Renal cortex interstitium (tissue), 15 donors: ENCODE results near the gene PRR35. TPM values are rescaled to one million over a fixed set of nuclear protein-coding genes. Genes with fewer than 3 reads are reported as not detected.

Experiments used
- DNase-seq, 11 donors: peaks; one replicate each; pipeline ENCODE4 v3.0.0-alpha.2; 2013; ENCODE audit warnings: low read depth in 9 of 11, low spot score in 4 of 11; ENCODE audit errors: extremely low read depth in 1 of 11
- long read RNA-seq, 16 experiments: transcript quantifications; one replicate each; lab custom pipeline, GENCODE V29; 2026
- polyA plus RNA-seq, 3 donors: library from polyadenylated mRNA; unstranded; fragments of 120-200 nt; gene quantifications; one replicate each; pipeline ENCODE4 v1.2.1, GENCODE V29; 2013; ENCODE audit not compliant: insufficient read length in 3 of 3

The PRR35 gene
- 10 to 100 TPM in 2 of 3 donors, 1 to 10 TPM in 1; 5.7 to 14.0 (median 14.0) TPM for polyA plus RNA-seq
- long read RNA-seq, donor 1, partial matches to known transcripts, result 0 of 4 reads
- long read RNA-seq, donor 1, other reads (novel, unspliced or antisense), result 0 of 4 reads
- long read RNA-seq, donor 2, partial matches to known transcripts, result 7 of 9 reads
- long read RNA-seq, donor 2, other reads (novel, unspliced or antisense), result 0 of 9 reads
- long read RNA-seq, donor 3, partial matches to known transcripts, result 0 of 8 reads
- long read RNA-seq, donor 3, other reads (novel, unspliced or antisense), result 5 of 8 reads
- long read RNA-seq, donor 4, partial matches to known transcripts, result 0 of 4 reads
- long read RNA-seq, donor 4, other reads (novel, unspliced or antisense), result 0 of 4 reads
- long read RNA-seq, donor 5, result 0 reads
- long read RNA-seq, donor 6, partial matches to known transcripts, result 0 of 4 reads
- long read RNA-seq, donor 6, other reads (novel, unspliced or antisense), result 0 of 4 reads
- long read RNA-seq, donor 7, result 0 reads
- long read RNA-seq, donor 8, result 0 reads
- long read RNA-seq, donor 9, partial matches to known transcripts, result 0 of 3 reads
- long read RNA-seq, donor 9, other reads (novel, unspliced or antisense), result 0 of 3 reads
- long read RNA-seq, donor 10, partial matches to known transcripts, result 0 of 2 reads
- long read RNA-seq, donor 10, other reads (novel, unspliced or antisense), result 0 of 2 reads
- long read RNA-seq, donor 11, partial matches to known transcripts, result 0 of 1 reads
- long read RNA-seq, donor 11, other reads (novel, unspliced or antisense), result 0 of 1 reads
- long read RNA-seq, donor 12, partial matches to known transcripts, result 0 of 2 reads
- long read RNA-seq, donor 12, other reads (novel, unspliced or antisense), result 0 of 2 reads
- long read RNA-seq, donor 13, result 0 reads
- long read RNA-seq, donor 14, partial matches to known transcripts, result 0 of 3 reads
- long read RNA-seq, donor 14, other reads (novel, unspliced or antisense), result 0 of 3 reads
- long read RNA-seq, donor 15, result 0 reads
- long read RNA-seq, donor 16, transcript PRR35-201 (3 exons, 2,216 nt), result major isoform, 8 of 34 reads
- long read RNA-seq, donor 16, partial matches to known transcripts, result 17 of 34 reads
- long read RNA-seq, donor 16, other reads (novel, unspliced or antisense), result 9 of 34 reads

- no peak for DNase-seq
These were observed at the start of gene PRR35 for GRCh38 chr16:560204-560700. Gene PRR35 (plus strand): TSS chr16:560394. CDS start chr16:563295, 2,901 bp downstream.

- no peak for DNase-seq
These were observed 47.4 kb upstream of the PRR35 start for GRCh38 chr16:512802-513201.

- DNase-seq, result no peak
These were observed 46.2 kb upstream of the PRR35 start for GRCh38 chr16:513950-514349.

GRCh38 chr16:515175-515938 lies 44.8 kb upstream of the PRR35 start:
- DNase-seq, result no peak

GRCh38 chr16:515939-516226 lies 44.3 kb upstream of the PRR35 start:
- no peak for DNase-seq

GRCh38 chr16:516301-516700 lies 43.9 kb upstream of the PRR35 start:
- DNase-seq, result no peak

GRCh38 chr16:518858-519257 lies 41.3 kb upstream of the PRR35 start:
- DNase-seq, result no peak

- DNase-seq, result no peak
These were observed 40.8 kb upstream of the PRR35 start for GRCh38 chr16:519425-519824.

GRCh38 chr16:519841-520687 lies 40.1 kb upstream of the PRR35 start:
- no peak for DNase-seq

GRCh38 chr16:520847-521246 lies 39.3 kb upstream of the PRR35 start:
- no peak for DNase-seq

GRCh38 chr16:521381-522210 lies 38.6 kb upstream of the PRR35 start:
- DNase-seq, result no peak

GRCh38 chr16:522320-523096 lies 37.7 kb upstream of the PRR35 start:
- DNase-seq, result no peak

GRCh38 chr16:523097-523741 lies 37.0 kb upstream of the PRR35 start:
- DNase-seq, result no peak

- DNase-seq, result no peak
These were observed 35.7 kb upstream of the PRR35 start for GRCh38 chr16:524274-525040.

GRCh38 chr16:525123-525519 lies 35.1 kb upstream of the PRR35 start:
- no peak for DNase-seq
